ENCODE data around the gene MAMDC2.
"Not testable (repeated sequence)": the region's sequence is repeated elsewhere in the genome, so short reads cannot be mapped to it uniquely, and the experiment has no call there.

MAMDC2 gene

DNA sequence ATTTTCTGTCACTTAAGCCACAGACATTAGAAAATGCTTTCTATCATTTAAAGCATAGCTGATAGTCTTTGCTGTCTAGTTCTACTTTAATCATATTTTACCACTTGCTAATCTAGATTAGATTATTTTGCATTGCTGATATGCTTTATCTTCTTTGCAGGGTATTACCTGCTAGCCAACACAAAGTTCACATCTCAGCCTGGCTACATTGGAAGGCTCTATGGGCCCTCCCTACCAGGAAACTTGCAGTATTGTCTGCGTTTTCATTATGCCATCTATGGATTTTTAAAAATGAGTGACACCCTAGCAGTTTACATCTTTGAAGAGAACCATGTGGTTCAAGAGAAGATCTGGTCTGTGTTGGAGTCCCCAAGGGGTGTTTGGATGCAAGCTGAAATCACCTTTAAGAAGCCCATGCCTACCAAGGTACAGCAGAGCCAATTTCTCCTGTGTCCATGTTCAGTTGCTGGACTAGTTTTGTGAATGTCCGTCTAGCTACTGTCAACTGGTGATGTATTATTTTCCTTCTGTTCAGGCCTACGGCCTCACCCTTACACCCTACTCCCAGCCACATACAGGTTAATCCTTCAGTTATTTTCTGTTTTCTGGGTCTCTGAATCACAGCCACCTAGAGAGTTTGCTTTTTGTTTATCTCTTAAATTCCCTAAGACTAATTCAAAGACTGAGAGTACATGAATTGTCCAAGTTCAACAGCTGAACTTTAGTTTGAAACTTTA, 99.9 kb downstream of the MAMDC2 start:
- no peak for DNase-seq

DNA sequence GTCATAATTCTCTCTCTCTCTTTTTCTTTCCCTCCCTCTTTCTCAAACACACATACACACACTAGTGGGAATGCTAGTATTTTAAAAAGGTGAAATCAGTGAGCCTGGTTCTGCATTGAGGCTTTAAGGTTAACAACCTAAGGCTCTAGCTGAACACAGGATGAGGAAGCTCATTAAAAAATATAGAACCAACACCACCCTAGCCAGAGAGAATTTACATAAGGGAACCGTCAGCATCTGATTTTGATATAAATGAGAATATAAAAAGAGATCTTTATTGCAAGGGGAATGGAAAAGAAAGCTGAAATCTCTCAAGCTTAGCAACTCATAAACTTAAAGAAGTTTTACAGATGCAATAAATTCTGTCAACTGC, 100.5 kb downstream of the MAMDC2 start:
- DNase-seq, result no peak

DNA sequence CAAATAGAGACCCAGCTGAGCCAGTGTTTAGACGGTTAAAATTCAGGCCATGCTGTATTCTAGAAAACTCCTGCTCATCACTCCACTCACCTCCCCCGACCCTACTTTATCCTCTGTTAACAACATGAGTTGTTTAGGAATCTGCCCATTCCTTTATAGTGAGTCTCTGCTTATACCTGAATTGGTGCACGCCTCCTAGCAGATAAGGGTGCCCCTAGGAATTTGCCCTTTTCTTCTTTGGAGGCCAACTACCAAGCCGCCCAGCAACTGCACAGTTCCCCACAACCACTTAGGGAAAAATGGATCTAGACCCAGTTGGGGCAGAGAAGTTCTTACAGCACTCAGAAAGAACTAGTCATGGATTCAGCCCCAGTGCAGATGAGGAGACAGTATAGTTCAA, 102.3 kb downstream of the MAMDC2 start:
- DNase-seq, result no peak

DNA sequence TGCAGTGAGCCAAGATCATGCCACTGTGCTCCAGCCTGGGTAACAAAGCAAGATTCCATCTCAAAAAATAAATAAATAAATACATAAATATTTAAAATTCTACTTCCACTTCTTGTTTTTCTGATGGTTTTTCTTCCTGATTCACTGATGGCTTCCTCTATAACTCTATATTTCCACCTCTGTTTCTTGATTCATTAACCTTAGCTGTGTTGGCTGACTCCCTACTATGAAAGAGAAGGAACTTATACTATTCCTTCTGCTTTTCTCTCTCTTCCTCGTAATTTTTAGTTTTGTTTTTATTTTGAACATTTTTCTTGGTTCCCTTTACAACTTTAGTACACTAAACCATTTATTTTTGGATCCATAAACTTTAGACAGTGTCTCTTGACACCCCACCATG, 103.5 kb downstream of the MAMDC2 start:
- no peak for DNase-seq

DNA sequence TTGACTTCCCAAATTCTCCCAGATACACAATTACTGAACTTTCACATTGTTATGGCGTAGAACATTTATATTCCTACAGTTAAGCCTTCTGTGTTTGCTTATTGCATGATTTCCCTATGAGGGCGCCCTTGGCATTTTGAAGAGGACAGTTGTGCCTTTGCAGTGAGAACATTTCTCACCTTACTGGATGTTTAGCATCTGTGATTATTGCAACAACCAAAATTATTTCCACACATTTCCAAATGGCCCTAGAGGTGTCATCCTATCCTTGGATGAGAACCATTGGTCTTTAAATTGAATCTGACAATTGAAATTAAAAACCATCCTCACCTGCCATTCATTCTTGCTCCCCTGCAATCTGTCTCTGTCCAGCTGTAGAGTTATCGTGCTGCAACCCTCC, 104.0 kb downstream of the MAMDC2 start:
- DNase-seq, result no peak

DNA sequence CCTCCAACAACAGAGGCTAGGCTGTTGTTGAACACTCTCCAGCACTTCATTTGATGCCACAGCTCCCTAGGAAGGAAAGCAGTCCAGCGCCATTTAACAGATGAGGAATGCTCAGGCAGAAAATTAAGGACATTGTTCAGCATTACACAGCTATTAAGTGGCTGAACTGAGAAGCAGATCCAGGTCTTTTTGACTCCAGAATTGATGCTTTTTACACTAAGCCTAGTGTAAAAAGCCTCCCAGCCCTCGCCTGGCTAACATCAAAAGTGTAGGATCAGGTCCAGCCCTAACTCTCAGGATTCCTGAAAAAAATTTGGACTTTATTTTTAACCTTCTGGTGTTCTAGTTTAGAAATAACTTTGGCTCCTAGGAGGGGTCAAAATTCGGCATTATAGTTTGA, 108.7 kb downstream of the MAMDC2 start:
- no peak for DNase-seq

DNA sequence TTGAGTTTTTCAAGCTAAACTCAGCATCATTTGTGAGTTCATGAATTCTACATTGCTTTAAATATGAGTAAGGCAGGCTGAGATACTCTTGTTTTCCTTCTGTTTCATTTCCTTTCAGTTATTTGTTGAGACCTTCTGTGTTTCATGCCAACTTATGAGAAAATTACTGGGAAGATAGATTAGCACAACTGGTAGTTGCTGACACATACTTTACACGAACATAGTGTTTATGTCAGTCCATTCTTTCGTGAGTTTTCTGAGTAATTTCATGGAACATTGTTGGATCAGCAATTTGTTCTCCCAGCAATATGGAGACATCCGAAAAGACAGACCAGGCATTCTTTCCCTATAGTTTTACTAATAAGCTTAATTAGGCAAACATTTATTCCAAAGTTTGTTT, 113.1 kb downstream of the MAMDC2 start:
- no peak for DNase-seq

DNA sequence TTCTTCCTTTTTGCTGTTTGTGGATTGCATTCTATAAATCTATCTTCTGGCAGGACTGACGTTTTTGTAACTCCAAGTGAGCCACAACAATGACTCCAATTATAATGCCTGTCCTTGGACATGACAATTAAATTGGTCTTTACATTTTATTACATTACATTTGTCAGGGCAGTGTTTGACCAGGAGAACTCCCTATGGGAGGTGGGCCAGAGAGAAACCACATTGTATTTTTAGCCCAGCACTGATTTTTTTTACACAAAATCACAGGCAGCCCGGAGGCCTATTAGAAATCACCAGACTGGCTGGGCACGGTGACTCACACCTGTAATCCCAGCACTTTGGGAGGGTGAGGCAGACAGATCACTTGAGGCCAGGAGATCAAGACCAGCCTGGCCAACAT, 116.0 kb downstream of the MAMDC2 start:
- no peak for DNase-seq

DNA sequence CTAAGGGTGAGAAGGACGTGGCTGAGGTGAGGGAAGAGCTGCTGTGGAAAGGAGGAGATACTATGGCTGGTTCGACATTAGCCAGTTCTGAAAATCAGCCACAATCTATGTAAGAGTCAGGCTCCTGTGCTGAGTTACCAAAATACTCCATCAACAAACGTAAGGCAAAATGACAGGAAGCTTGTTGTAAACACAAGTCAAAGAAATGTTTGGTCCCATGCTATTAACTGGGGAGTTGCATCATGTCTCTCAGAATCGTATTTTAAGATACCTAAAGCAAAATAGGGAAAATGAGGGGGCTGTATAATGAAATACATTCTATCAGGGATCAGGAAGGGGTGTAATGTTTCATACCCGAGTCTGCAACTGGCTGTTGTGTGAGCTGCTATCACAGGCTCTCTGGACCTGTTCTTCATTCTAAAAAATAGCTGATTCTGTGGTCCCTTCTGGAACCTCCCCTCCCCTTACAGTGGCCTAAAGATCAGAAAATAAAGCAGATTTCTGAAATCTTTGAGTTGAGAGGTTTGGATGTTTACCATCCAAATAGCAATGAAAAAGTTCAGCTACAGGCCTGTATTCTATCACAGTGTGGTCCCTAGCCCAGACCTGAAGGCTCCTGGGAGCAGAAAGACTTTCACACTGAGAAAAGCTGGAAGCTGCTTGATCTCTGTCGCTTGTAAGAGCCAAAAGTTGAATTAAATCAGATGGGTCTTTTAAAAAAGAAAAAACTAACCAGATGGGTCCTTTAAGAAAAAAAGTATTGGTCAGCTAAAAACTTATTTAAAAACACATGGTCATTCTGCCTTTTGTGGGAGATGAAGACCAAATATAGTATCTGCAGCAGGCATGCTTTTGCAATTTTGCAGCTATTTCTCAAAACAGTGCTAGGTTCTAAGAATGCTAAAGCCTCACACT, 117.3 kb downstream of the MAMDC2 start:
- DNase-seq, result no peak

DNA sequence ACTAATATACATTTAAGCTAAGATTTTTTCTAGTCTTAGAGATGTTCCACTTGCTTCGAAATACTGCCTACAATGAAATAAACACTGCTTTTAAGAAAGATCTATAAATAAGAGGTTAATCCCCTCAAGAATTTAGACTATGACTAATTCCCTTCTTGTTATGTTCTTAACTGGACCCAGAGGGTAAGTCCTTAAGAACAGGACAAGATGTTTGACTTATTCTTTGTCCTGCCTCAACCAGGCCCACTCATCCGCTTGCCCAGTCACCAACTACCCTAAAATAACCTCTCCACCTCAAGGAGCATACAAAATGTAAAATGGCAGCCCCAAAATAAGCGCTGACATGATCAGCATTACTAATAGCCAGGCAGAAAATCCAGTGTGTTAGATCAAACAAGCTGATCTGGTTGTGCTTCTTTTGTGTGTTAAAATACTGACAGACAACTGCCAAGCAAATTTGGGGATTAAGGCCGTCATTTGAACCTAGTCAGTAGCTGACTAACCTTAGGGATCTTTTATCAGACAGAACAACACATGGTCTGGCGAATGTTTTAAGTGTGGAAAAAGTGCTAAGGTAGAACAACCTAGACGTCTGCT, 121.5 kb downstream of the MAMDC2 start:
- no peak for DNase-seq

DNA sequence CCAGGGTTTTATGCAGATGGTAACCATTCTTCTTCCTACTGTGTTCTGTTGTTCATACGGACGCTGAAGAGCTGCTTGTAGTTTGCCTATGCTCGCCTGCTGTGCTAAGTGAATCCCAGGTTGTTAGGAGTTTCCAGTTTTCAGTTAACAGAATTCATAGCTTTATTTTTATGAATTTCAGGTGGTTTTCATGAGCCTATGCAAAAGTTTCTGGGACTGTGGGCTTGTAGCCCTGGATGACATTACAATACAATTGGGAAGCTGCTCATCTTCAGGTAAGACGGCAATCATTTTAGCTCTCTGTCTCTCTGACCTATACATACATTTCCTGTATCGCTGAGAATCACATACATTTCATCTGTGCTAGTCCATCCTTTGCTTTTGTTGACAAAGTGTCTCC, 124.9 kb downstream of the MAMDC2 start:
- no peak for DNase-seq

DNA sequence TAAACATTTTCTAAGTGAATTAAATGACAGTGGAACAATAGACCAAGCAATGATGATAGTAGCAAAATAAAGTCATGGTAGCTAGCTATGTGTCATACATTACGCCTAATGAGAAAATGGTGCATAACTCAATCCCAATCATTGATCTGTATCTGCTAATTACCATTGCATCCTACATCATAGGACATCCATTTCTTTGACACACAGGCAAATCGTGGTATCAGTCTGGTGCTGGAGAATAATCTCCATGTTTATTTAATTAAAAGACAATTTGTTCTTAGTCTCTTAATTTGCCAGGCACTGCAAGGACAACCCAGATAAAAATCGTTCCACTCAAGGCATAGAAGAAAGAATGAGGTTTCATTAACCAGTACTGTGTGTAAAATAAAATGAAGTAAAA, 125.6 kb downstream of the MAMDC2 start:
- DNase-seq, result no peak

DNA sequence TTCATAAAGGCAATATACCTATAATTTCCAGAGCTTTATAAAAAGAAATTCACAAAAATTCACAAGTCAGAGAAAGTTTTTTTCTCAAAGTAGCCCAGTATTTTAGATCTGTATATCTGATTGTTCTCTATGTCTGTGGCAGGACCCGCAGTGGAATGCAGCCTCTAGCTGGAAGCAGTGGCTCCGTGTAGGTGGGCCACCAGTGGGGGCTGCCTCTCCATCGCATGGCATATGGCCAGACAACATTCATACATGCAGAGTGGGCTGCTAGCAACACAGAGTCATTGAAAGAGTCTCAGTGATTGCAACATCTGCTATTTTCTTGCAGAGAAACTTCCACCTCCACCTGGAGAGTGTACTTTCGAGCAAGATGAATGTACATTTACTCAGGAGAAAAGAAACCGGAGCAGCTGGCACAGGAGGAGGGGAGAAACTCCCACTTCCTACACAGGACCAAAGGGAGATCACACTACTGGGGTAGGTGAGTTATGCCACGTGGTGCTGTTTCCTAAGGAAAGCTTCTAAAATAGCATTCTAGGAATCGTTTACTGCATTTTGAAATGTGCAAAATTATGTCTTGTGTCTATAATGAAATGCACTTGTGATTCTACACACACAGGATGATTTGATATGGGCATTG, 126.6 kb downstream of the MAMDC2 start:
- DNase-seq, result no peak

DNA sequence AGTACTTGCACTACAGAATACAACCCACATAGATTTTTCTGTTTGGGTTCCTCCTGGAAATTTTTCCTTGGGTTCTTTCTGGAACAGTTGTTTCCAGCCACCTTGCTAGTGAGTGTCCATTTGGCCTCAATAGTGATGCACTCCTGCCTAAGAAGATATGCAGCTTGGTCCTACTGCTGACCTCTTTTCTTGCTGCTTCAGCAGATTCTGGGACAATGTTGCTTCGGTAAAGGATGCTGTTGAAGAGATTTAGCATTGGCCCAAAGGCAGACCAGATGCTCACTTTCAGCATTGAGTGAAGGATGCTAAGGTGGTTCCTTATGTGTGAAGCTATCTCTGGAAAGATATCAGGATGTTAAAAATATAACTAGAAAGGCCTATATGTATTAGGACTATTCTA, 128.9 kb downstream of the MAMDC2 start:
- DNase-seq, result no peak

DNA sequence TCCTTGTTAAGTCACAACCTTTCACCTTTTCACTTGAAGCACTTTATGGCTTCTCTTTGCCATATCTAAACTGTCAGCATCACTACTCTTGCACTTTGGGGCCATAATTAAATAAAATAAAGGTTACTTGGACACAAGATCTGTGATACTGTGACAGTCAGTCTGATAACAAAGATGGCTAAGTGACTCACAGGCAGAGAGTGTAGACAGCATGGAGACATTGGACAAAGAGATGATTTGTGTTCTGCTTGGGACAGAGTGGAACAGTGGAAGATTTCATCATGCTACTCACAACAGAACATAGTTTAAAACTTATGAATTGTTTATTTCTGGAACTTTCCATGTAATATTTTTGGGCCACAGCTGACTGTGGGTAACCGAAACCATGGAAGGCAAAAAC, 133.5 kb downstream of the MAMDC2 start:
- DNase-seq, result no peak

DNA sequence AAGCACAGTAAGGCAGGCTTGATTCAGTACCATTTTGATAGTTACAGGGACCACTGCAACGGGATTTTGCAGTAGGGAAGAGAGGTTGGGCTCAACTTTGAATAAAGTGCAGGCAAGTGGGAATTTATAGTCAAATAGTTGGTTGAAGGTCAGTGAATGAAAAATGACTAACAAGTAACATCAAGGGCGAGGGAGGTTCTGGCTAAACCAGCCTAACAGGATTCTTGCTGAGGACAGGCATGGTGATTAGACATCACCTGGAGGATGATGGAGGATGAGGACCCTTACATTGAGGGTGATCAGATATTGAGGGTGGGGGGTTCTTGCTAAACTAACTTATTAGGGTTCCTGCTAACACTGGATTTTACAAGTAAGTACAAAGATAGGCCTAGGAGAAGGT, 149.1 kb downstream of the MAMDC2 start:
- no peak for DNase-seq

DNA sequence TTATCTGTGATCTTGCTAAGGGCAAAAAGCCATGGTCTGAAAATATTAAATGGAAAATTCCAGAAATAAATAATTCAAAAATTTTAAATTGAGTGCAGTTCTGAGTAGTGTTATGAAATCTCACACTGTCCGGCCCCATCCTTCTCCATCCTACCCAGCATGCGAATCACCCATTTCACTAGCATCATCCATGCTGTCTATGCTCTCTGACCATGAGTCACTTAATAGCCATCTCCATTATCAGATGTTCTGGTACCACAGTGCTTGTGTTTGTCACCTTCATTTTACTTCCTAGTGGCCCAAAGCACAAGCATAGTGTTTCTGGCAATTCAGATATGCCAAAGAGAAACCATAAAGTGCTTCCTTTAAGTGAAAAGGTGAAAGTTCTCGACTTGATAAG, 151.8 kb downstream of the MAMDC2 start:
- no peak for DNase-seq

DNA sequence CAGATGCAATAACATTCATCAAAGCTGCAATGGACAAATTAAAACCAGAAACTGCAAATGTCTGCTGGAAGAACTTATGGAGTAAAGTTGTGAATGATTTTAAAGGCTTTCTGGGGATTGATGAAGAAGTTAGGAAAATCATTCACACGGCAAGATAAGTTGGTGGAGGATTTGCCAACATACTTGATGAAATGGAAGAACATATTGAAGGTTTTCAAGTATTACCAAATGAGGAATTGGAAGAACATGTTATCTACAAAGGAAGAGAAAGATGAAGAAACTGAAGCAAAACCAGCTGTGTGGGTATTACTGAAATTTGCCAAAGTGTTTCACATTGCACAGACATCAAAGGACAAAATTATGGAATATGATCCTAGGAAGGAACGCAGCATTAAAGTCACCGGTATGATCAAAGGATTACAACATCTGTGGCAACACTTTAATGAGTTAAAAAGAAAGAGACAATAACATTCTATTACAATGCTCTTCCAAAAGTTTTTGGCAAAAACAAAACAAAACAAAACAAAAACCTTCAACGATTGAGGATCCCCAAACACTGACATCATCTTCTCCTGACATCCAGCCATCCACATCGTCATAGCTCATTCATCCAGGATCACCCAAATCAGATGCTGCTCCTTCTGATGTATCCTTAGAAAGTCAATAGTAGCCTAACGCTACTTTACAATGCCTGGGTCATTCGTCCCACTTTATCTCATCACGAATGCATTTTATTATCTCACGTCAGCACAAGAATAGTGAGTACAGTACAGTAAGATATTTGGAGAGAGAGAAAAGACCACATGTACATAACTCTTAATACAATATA, 153.8 kb downstream of the MAMDC2 start:
- no peak for DNase-seq

DNA sequence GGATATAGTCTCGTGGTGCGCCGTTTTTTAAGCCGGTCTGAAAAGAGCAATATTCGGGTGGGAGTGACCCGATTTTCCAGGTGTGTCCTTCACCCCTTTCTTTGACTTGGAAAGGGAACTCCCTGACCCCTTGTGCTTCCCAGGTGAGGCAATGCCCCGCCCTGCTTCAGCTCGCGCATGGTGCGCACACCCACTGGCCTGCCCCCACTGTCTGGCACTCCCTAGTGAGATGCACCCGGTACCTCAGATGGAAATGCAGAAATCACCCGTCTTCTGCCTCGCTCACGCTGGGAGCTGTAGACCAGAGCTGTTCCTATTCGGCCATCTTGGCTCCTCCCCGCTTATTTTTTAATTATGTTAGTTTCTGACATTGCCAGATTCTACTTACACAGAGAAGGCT, 161.1 kb downstream of the MAMDC2 start:
- DNase-seq, result not testable (repeated sequence)

DNA sequence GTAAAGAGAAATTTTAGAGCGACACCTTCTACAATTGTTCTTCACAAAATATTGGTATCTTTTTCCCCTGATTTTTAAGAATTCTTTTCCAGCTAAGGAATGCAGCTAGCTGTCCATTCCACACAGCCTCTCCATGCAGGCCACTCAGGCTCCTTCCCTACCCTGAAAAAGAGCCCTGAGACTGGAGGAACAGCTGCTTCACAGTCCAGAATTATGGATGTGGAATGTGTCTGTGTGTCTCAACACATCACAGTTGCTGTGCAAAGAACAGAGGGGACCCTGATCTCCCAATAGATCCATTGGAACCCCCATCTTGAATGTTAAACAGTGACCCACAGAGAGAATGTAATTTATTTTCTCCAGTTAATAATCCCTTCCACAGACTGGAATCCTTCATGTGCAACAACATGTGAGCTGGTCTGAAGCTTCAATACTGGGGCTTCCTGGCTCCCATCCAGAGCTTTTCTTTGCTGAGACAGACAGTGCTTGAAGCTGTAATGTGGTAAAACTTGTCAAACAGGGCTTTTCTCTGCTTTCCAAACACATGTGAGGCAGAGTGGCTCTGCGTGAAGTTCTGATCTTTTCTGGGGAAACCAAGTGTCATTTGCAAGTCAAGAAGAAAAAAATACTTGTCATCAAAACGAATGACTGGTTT, 161.8 kb downstream of the MAMDC2 start:
- DNase-seq, result no peak

DNA sequence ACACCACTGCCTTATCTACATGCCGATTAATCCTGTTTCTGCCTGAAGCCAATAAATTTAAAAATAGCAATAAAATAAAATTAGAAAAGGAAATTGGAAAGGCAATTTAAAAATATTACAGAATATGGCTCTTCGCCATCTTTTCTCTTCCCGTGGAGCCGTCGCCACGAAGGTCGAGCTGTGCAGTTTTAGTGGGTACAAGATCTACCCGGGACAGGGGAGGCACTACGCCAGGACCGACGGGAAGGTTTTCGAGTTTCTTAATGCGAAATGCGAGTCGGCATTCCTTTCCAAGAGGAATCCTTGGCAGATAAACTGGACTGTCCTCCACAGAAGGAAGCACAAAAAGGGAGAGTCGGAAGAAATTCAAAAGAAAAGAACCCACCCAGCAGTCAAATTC, 173.4 kb downstream of the MAMDC2 start:
- no peak for DNase-seq

DNA sequence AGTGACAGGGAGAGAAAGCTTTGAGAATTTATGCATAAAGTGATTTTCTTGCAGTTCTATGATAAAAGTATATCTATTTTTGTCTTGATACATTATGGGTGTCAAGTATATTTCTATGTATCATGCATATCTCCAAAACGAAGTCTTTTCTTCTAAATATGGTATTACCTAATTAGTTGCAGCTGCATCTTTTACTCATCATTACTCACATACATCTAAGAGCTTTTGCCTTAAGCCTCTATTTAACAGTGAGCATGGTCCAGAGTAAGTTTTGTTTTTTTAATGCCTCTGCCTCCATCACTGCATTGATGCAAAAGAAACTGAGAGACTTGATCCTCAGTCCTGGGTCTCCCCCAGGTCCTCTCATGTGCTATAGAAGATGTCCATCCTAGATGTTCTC, 175.1 kb downstream of the MAMDC2 start:
- DNase-seq, result no peak
